Measurements from ENCODE around the gene NFIC. TPM values are rescaled to one million over a fixed set of nuclear protein-coding genes. Genes with fewer than 3 reads are reported as not detected.
"Not testable (repeated sequence)": the region's sequence is repeated elsewhere in the genome, so short reads cannot be mapped to it uniquely, and the experiment has no call there.

NFIC gene
- total RNA-seq, 1 donor from 2014 or later, result 32.9 TPM

GRCh38 chr19:3396881-3397265, 30.5 kb downstream of the NFIC start:
- no peaks in the 10 kb centered on the region for H3K4me1 Mint-ChIP-seq
- H3K4me3 Mint-ChIP-seq, result no peak overlapping the region
- TF ChIP-seq CTCF (IDR thresholded peaks at IDR 0.05; ENCODE audit: unreplicated experiment), result no peak
- no peak for DNase-seq (ENCODE audit: low spot score in 2 of 2, unreplicated experiment in 2 of 2)
- no peak overlapping the region for H3K27ac Mint-ChIP-seq
- H3K27me3 Mint-ChIP-seq (ENCODE audit: low read depth), result peaks cover 6% of the 10 kb centered on the region
- H3K9me3 Mint-ChIP-seq, result no peaks in the 10 kb centered on the region
- H3K36me3 Mint-ChIP-seq, result no peaks in the 10 kb centered on the region

DNA sequence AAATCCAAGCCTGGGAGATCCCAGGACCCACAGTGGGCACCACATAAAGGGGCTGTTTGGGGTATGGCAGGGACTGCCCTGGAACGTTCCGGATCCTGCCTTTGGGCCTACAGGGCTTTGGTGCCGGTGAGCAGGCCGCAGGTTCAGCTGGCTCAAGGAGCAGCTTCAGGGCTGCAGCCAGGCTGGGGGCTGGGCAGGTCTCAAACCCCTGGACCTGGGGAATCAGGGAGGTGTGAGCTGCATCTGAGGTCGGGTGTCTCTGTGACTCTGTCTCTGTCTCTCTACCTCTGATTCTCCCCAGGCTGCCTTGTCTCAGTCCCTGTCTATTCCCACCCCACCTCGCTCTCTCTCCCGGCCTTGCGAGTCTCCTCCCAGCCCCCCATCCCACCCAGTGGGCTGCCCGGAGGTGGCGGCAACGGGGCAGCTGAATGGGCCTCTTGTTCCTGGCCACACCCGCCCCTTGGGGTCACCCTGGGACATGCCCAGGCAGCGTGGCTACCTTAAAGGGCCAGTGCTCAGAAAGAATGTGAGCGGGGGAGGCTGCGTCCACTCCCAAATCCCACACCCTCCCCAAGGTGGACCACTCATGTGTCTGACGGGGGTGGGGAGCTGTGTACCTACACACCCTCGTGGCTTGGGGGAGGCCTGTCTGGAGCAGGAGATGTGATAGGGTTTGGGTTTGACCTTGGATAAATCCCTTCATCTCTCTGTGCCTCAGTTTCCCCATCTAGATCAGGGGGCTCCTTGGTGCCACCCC, 31.1 kb downstream of the NFIC start:
- peaks cover 3% of the 10 kb centered on the region for H3K9me3 Mint-ChIP-seq
- no peak overlapping the region for H3K27ac Mint-ChIP-seq
- DNase-seq (ENCODE audit: low spot score in 2 of 2, unreplicated experiment in 2 of 2), result no peak
- no peaks in the 10 kb centered on the region for H3K4me1 Mint-ChIP-seq
- no peak for TF ChIP-seq CTCF (IDR thresholded peaks at IDR 0.05; ENCODE audit: unreplicated experiment)
- H3K4me3 Mint-ChIP-seq, result no peak overlapping the region
- peaks cover 2% of the 10 kb centered on the region for H3K36me3 Mint-ChIP-seq
- peaks cover 10% of the 10 kb centered on the region for H3K27me3 Mint-ChIP-seq (ENCODE audit: low read depth)

- no peak for TF ChIP-seq CTCF (IDR thresholded peaks at IDR 0.05; ENCODE audit: unreplicated experiment)
- Mint-ChIP-seq H3K9me3 (peaks cover 5% of the 10 kb centered on the region), H3K4me1 (no peaks in the 10 kb centered on the region), H3K36me3 (peaks cover 3% of the 10 kb centered on the region), H3K4me3 (no peak overlapping the region), H3K27ac (no peak overlapping the region), H3K27me3 (ENCODE audit: low read depth) (peaks cover 12% of the 10 kb centered on the region)
- no peak for DNase-seq (ENCODE audit: low spot score in 2 of 2, unreplicated experiment in 2 of 2)
Observed at GRCh38 chr19:3398114-3398899, 31.9 kb downstream of the NFIC start.

- peaks cover 12% of the 10 kb centered on the region for H3K27me3 Mint-ChIP-seq (ENCODE audit: low read depth)
- no peak for TF ChIP-seq CTCF (IDR thresholded peaks at IDR 0.05; ENCODE audit: unreplicated experiment)
- no peak overlapping the region for H3K4me3 Mint-ChIP-seq
- H3K27ac Mint-ChIP-seq, result no peak overlapping the region
- DNase-seq (ENCODE audit: low spot score in 2 of 2, unreplicated experiment in 2 of 2), result no peak
- peaks cover 3% of the 10 kb centered on the region for H3K36me3 Mint-ChIP-seq
- H3K4me1 Mint-ChIP-seq, result no peaks in the 10 kb centered on the region
- peaks cover 5% of the 10 kb centered on the region for H3K9me3 Mint-ChIP-seq
Observed at GRCh38 chr19:3398900-3399278, 32.5 kb downstream of the NFIC start.

GRCh38 chr19:3399311-3399710, 32.9 kb downstream of the NFIC start:
- not testable (repeated sequence) for H3K9me3 Mint-ChIP-seq; H3K36me3 Mint-ChIP-seq; DNase-seq (ENCODE audit: low spot score in 2 of 2, unreplicated experiment in 2 of 2); H3K4me3 Mint-ChIP-seq; H3K27ac Mint-ChIP-seq; H3K4me1 Mint-ChIP-seq
- H3K27me3 Mint-ChIP-seq (ENCODE audit: low read depth), result peaks cover 12% of the 10 kb centered on the region

Data from mesothelial cell of epicardium (in vitro differentiated cells).